ENCODE measurements around the gene PCDHA2.
"Not testable (repeated sequence)": the region's sequence is repeated elsewhere in the genome, so short reads cannot be mapped to it uniquely, and the experiment has no call there.

PCDHA2 gene

GRCh38 chr5:140808889-140809291 lies 14.2 kb downstream of the PCDHA2 start:
- Histone ChIP-seq H3K9me3 (no peaks in the 10 kb centered on the region), H3K4me3 (ENCODE audit: low read depth in 1 of 2, low read length in 1 of 2) (no peak overlapping the region), H3K27me3 (peaks cover 10% of the 10 kb centered on the region), H3K4me1 (ENCODE audit: control insufficient read depth in 1 of 2, insufficient read depth in 1 of 2, low read depth in 1 of 2, low read length in 1 of 2) (no peaks in the 10 kb centered on the region), H3K36me3 (no peaks in the 10 kb centered on the region), H3K27ac (no peak overlapping the region)
- no peak for TF ChIP-seq CTCF (IDR thresholded peaks at IDR 0.05)

- Histone ChIP-seq H3K4me3 (ENCODE audit: low read depth in 1 of 2, low read length in 1 of 2) (no peak within 1 kb of the TSS), H3K9me3 (peaks cover 25% of the 10 kb centered on the region), H3K36me3 (no peaks in the 10 kb centered on the region), H3K27ac (no peak within 1 kb of the TSS), H3K27me3 (no peaks in the 10 kb centered on the region), H3K4me1 (ENCODE audit: control insufficient read depth in 1 of 2, insufficient read depth in 1 of 2, low read depth in 1 of 2, low read length in 1 of 2) (no peaks in the 10 kb centered on the region)
- TF ChIP-seq CTCF (IDR thresholded peaks at IDR 0.05), result no peak
Observed at GRCh38 chr5:140821375-140822280, 27.0 kb downstream of the PCDHA2 start, which contains the start of gene PCDHA5. Gene PCDHA5, plus strand, starts transcription at chr5:140821613.

GRCh38 chr5:140822281-140822629 lies 27.6 kb downstream of the PCDHA2 start:
- Histone ChIP-seq H3K27ac (no peak overlapping the region), H3K4me1 (ENCODE audit: control insufficient read depth in 1 of 2, insufficient read depth in 1 of 2, low read depth in 1 of 2, low read length in 1 of 2) (no peaks in the 10 kb centered on the region), H3K27me3 (peaks cover 3% of the 10 kb centered on the region)

GRCh38 chr5:140822969-140823368 lies 28.3 kb downstream of the PCDHA2 start:
- H3K4me1 ChIP-seq (ENCODE audit: control insufficient read depth in 1 of 2, insufficient read depth in 1 of 2, low read depth in 1 of 2, low read length in 1 of 2); H3K36me3 ChIP-seq; H3K4me3 ChIP-seq (ENCODE audit: low read depth in 1 of 2, low read length in 1 of 2); H3K27ac ChIP-seq: not testable (repeated sequence)
- Histone ChIP-seq H3K27me3 (peaks cover 10% of the 10 kb centered on the region), H3K9me3 (peaks cover 30% of the 10 kb centered on the region)

More at GRCh38 chr5:140822281-140822629, 27.6 kb downstream of the PCDHA2 start:
- Histone ChIP-seq H3K4me3 (ENCODE audit: low read depth in 1 of 2, low read length in 1 of 2) (no peak overlapping the region), H3K36me3 (no peaks in the 10 kb centered on the region), H3K9me3 (peaks cover 25% of the 10 kb centered on the region)
- no peak for TF ChIP-seq CTCF (IDR thresholded peaks at IDR 0.05)

- no peak overlapping the region for H3K4me3 ChIP-seq (ENCODE audit: low read depth in 1 of 2, low read length in 1 of 2)
- H3K27ac ChIP-seq, result no peak overlapping the region
- TF ChIP-seq CTCF (IDR thresholded peaks at IDR 0.05), result no peak
- H3K36me3 ChIP-seq, result no peaks in the 10 kb centered on the region
- peaks cover 35% of the 10 kb centered on the region for H3K9me3 ChIP-seq
- no peaks in the 10 kb centered on the region for H3K4me1 ChIP-seq (ENCODE audit: control insufficient read depth in 1 of 2, insufficient read depth in 1 of 2, low read depth in 1 of 2, low read length in 1 of 2)
- peaks cover 15% of the 10 kb centered on the region for H3K27me3 ChIP-seq
Observed at GRCh38 chr5:140823475-140823874, 28.8 kb downstream of the PCDHA2 start.

- H3K4me1 ChIP-seq (ENCODE audit: control insufficient read depth in 1 of 2, insufficient read depth in 1 of 2, low read depth in 1 of 2, low read length in 1 of 2), result no peaks in the 10 kb centered on the region
- TF ChIP-seq CTCF (IDR thresholded peaks at IDR 0.05), result no peak
- peaks cover 22% of the 10 kb centered on the region for H3K9me3 ChIP-seq
- peaks cover 29% of the 10 kb centered on the region for H3K27me3 ChIP-seq
- no peaks in the 10 kb centered on the region for H3K36me3 ChIP-seq
- H3K27ac ChIP-seq, result no peak within 1 kb of the TSS
- H3K4me3 ChIP-seq (ENCODE audit: low read depth in 1 of 2, low read length in 1 of 2), result no peak within 1 kb of the TSS
Observed at GRCh38 chr5:140827704-140828361, 33.2 kb downstream of the PCDHA2 start, which contains the start of gene PCDHA6. Gene PCDHA6, plus strand, starts transcription at chr5:140827960. Its CDS starts 132 bp downstream, at chr5:140828092.
